Activated naive CD8-positive, alpha-beta T cell treated with anti-CD3 and anti-CD28 coated beads, Interleukin-2, amount 50 U/mL, for 24 hours (primary cell): ENCODE data around the gene KYNU.
"Not testable (repeated sequence)": the region's sequence is repeated elsewhere in the genome, so short reads cannot be mapped to it uniquely, and the experiment has no call there.

Experiments
- ATAC-seq: fragments of 150-1000 bp; cut with Tn5 transposase; one replicate; pipeline ENCODE4 v1.10.0; 2021
- DNase-seq: peaks from one replicate; pipeline ENCODE4 v3.0.0; 2021
- H3K27ac Mint-ChIP-seq: one replicate; pipeline ENCODE4 v1.8.0; 2021; ENCODE audit warnings: mild to moderate bottlenecking, mixed read lengths
- H3K27me3 Mint-ChIP-seq: one replicate; pipeline ENCODE4 v1.8.0; 2021; ENCODE audit warnings: mixed read lengths
- H3K36me3 Mint-ChIP-seq: one replicate; pipeline ENCODE4 v1.8.0; 2021; ENCODE audit warnings: low read depth, mixed read lengths
- H3K4me1 Mint-ChIP-seq: one replicate; pipeline ENCODE4 v1.8.0; 2021; ENCODE audit warnings: mixed read lengths
- H3K4me3 Mint-ChIP-seq: one replicate; pipeline ENCODE4 v1.8.0; 2021; ENCODE audit warnings: mild to moderate bottlenecking, moderate library complexity, mixed read lengths
- H3K9me3 Mint-ChIP-seq: one replicate; pipeline ENCODE4 v1.8.0; 2021; ENCODE audit warnings: mixed read lengths

The KYNU gene

DNA sequence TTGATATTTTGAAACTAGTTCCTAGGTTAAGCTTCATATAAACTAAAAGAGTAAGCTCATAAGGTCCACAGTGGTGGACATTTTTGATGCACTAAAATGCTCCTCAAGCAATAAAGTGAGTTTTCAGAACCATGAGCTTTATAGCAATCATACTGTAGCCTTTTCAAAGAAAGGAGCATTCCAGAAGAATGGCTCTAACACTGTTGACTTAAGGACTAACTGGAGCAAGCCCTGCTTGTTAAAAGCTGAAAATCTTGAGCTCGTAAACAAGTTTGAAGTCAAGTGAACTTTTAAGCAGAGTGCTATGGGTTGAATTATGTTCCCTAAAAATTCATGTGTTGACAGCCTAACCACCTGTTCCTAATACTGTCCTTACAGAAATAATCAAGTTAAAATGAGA is 38.0 kb downstream of the KYNU start:
- Mint-ChIP-seq H3K9me3 (no peaks in the 10 kb centered on the region), H3K36me3 (no peaks in the 10 kb centered on the region), H3K4me3 (no peak overlapping the region), H3K27me3 (no peaks in the 10 kb centered on the region), H3K27ac (no peak overlapping the region), H3K4me1 (no peaks in the 10 kb centered on the region)
- no peak for ATAC-seq
- DNase-seq: no peak

- no peaks in the 10 kb centered on the region for H3K36me3 Mint-ChIP-seq
- H3K9me3 Mint-ChIP-seq: no peaks in the 10 kb centered on the region
- H3K4me1 Mint-ChIP-seq: no peaks in the 10 kb centered on the region
- no peak for DNase-seq
- no peak overlapping the region for H3K4me3 Mint-ChIP-seq
- no peak for ATAC-seq
- no peaks in the 10 kb centered on the region for H3K27me3 Mint-ChIP-seq
- H3K27ac Mint-ChIP-seq: no peak overlapping the region
Observed at GRCh38 chr2:142918624-142919023, 41.2 kb downstream of the KYNU start.

DNA sequence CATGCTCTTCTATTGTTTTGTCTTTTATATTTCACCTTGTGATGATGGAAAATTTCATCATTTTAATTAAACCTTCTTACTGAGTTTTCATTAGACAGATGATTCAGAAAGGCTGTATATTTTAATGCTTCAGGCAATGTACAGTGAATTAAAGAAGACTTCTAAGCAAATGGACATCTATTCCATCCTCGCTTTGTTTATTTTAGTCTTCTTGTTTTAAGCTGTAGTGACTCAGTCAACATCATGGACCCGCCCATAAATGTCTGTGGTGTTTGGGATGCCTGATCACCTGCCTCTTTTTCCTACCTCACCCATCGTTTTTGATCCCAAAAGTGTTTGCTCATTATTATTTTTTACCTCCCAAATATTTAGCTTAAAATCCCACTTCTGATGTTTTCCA is 43.1 kb downstream of the KYNU start:
- ATAC-seq: no peak
- Mint-ChIP-seq H3K4me3 (no peak overlapping the region), H3K9me3 (no peaks in the 10 kb centered on the region), H3K4me1 (no peaks in the 10 kb centered on the region), H3K27ac (no peak overlapping the region), H3K27me3 (no peaks in the 10 kb centered on the region), H3K36me3 (no peaks in the 10 kb centered on the region)
- DNase-seq: no peak

GRCh38 chr2:142926445-142926844 is 49.0 kb downstream of the KYNU start:
- Mint-ChIP-seq H3K4me1 (no peaks in the 10 kb centered on the region), H3K4me3 (no peak overlapping the region), H3K9me3 (no peaks in the 10 kb centered on the region), H3K27me3 (no peaks in the 10 kb centered on the region), H3K36me3 (no peaks in the 10 kb centered on the region), H3K27ac (no peak overlapping the region)
- ATAC-seq (no peak), DNase-seq (no peak)

DNA sequence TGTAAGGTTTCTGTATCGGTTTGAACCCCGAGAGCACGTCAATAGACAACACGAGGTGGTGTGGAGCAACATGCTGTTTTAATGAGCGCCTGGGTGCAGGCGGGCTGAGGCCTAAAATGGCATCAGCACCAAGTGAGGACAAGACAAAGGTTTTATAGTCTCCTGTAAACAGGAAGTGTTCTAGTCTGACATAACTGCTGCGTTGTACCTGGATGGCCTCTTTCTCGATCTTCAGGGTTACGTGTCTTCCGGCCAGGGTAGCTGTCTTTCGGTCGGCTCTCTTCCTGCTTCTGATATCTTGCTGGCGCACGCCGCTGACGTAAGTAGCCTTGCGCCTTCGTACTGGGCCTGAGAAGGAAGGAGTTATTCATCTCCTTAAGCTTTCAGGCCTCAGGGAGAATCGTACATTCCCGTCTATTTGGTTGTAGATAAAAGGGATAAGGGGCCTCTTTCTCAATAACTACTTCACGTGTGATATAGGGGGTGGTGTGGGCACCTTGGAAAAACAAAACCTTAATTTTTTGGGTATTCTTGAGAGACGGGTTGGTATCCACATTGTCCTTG is 53.5 kb downstream of the KYNU start:
- no peaks in the 10 kb centered on the region for H3K36me3 Mint-ChIP-seq
- H3K27me3 Mint-ChIP-seq: no peaks in the 10 kb centered on the region
- no peak overlapping the region for H3K4me3 Mint-ChIP-seq
- H3K27ac Mint-ChIP-seq: no peak overlapping the region
- ATAC-seq: no peak
- H3K4me1 Mint-ChIP-seq: no peaks in the 10 kb centered on the region
- no peak for DNase-seq
- H3K9me3 Mint-ChIP-seq: no peaks in the 10 kb centered on the region

- no peak overlapping the region for H3K27ac Mint-ChIP-seq
- H3K36me3 Mint-ChIP-seq: no peaks in the 10 kb centered on the region
- H3K4me1 Mint-ChIP-seq: no peaks in the 10 kb centered on the region
- no peaks in the 10 kb centered on the region for H3K9me3 Mint-ChIP-seq
- ATAC-seq (no peak), DNase-seq (no peak)
- H3K4me3 Mint-ChIP-seq: no peak overlapping the region
- no peaks in the 10 kb centered on the region for H3K27me3 Mint-ChIP-seq
Observed at GRCh38 chr2:142933916-142934315, 56.5 kb downstream of the KYNU start.

DNA sequence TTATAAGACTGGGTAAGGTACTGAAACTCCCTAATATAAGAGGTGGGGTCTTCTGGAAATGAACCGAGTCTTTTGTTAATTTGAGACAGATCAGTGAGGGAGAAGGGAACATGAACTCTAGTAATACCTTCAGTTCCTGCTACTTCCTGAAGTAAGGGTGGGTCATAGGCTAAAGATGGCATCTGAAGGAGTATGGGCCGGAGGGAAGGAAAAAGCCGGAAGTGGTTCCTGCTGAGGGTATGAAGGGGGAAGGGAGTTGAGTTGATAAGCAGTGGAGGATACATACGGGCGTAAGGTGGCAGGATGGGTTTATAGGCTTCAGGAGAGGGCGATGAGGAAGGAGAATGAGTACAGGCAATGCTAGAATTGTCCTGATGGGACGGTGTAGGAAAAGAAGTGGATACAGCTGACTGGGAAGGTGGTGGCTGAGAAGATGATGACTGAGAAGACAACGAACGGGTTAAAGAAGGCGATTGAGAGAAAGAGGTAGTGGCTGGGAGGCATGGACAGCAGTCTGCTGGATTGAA is 58.2 kb downstream of the KYNU start:
- no peaks in the 10 kb centered on the region for H3K36me3 Mint-ChIP-seq
- no peak for DNase-seq
- H3K4me3 Mint-ChIP-seq: no peak overlapping the region
- H3K4me1 Mint-ChIP-seq: no peaks in the 10 kb centered on the region
- H3K27me3 Mint-ChIP-seq: no peaks in the 10 kb centered on the region
- no peak for ATAC-seq
- no peak overlapping the region for H3K27ac Mint-ChIP-seq
- H3K9me3 Mint-ChIP-seq: no peaks in the 10 kb centered on the region

- no peak for DNase-seq
- Mint-ChIP-seq H3K4me1 (no peaks in the 10 kb centered on the region), H3K9me3 (no peaks in the 10 kb centered on the region), H3K27me3 (no peaks in the 10 kb centered on the region), H3K4me3 (no peak overlapping the region), H3K27ac (no peak overlapping the region), H3K36me3 (no peaks in the 10 kb centered on the region)
- ATAC-seq: no peak
Observed at GRCh38 chr2:142936629-142937028, 59.2 kb downstream of the KYNU start.

GRCh38 chr2:142937347-142937746 is 59.9 kb downstream of the KYNU start:
- Mint-ChIP-seq H3K4me3 (no peak overlapping the region), H3K36me3 (no peaks in the 10 kb centered on the region), H3K27me3 (no peaks in the 10 kb centered on the region), H3K27ac (no peak overlapping the region), H3K4me1 (no peaks in the 10 kb centered on the region), H3K9me3 (no peaks in the 10 kb centered on the region)
- no peak for ATAC-seq
- no peak for DNase-seq

DNA sequence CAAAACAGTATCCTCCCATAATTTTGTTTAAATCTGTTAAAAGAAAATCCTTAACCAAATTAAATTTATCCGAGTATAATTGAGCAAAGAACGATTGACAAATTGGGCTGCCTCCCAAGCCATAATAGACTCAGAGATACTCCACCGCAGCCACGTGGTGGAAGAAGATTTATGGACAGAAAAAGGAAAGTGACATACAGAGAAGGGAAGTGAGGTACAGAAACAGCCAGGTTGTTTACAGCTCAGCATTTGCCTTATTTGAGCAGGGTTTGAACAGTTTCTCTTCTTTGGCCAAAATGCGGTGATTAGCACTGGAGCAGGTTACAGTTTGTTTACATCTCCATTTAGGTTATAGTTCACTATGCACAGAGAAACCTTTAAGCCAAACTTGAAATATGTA is 60.8 kb downstream of the KYNU start:
- no peaks in the 10 kb centered on the region for H3K9me3 Mint-ChIP-seq
- no peak overlapping the region for H3K4me3 Mint-ChIP-seq
- ATAC-seq: no peak
- no peak for DNase-seq
- H3K27ac Mint-ChIP-seq: no peak overlapping the region
- H3K36me3 Mint-ChIP-seq: no peaks in the 10 kb centered on the region
- no peaks in the 10 kb centered on the region for H3K27me3 Mint-ChIP-seq
- H3K4me1 Mint-ChIP-seq: no peaks in the 10 kb centered on the region

GRCh38 chr2:142940606-142941223 is 63.3 kb downstream of the KYNU start:
- H3K27ac Mint-ChIP-seq: no peak overlapping the region
- DNase-seq (no peak), ATAC-seq (no peak)
- H3K27me3 Mint-ChIP-seq: no peaks in the 10 kb centered on the region
- H3K4me1 Mint-ChIP-seq: no peaks in the 10 kb centered on the region
- H3K9me3 Mint-ChIP-seq: no peaks in the 10 kb centered on the region
- no peaks in the 10 kb centered on the region for H3K36me3 Mint-ChIP-seq
- no peak overlapping the region for H3K4me3 Mint-ChIP-seq

DNA sequence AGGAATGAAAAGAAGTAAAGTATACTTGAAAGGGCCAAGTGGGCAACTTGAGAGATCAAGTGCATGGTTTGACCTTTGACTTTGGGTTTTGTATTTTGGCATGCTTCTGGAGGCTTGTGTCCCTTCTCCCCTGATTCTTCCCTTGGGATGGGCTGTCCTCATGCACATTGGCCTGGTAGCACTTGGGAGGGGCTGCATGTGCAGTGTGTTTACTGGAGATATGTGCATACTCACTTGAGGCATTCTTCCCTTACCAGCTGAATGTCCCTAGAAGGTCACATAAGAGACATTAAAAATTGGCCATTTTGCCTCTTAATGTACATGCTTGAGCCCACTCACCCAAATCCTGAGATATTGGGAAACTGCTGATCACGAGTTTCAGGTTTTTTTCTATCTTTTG is 65.2 kb downstream of the KYNU start:
- Mint-ChIP-seq H3K4me1 (no peaks in the 10 kb centered on the region), H3K36me3 (no peaks in the 10 kb centered on the region), H3K27me3 (no peaks in the 10 kb centered on the region), H3K27ac (no peak overlapping the region), H3K4me3 (no peak overlapping the region), H3K9me3 (no peaks in the 10 kb centered on the region)
- ATAC-seq: no peak
- DNase-seq: no peak

DNA sequence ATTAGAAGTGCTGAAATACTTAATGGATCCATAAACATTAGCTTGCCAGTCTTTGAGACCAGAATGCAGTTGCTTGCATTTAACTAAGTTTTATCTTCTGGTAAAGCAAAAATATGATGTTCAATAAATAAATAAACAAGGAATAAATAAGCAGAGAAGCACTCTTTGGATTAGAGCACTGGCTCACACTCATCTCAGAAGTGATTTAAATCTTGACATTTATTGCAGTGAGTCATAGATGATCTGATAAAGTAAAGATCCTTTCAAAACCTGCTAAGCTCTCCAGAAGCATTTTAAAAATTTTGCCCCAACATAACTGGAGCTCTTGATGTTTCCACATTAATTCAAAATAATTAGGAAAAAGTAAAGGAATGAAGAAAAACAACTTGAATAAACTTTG is 66.8 kb downstream of the KYNU start:
- no peak for DNase-seq
- Mint-ChIP-seq H3K27ac (no peak overlapping the region), H3K9me3 (no peaks in the 10 kb centered on the region), H3K4me1 (no peaks in the 10 kb centered on the region), H3K36me3 (no peaks in the 10 kb centered on the region), H3K4me3 (no peak overlapping the region), H3K27me3 (no peaks in the 10 kb centered on the region)
- ATAC-seq: no peak

- peaks cover 2% of the 10 kb centered on the region for H3K9me3 Mint-ChIP-seq
- H3K4me1 Mint-ChIP-seq: no peaks in the 10 kb centered on the region
- H3K27ac Mint-ChIP-seq: no peak overlapping the region
- no peak overlapping the region for H3K4me3 Mint-ChIP-seq
- ATAC-seq (no peak), DNase-seq (no peak)
- no peaks in the 10 kb centered on the region for H3K27me3 Mint-ChIP-seq
- peaks cover 2% of the 10 kb centered on the region for H3K36me3 Mint-ChIP-seq
Observed at GRCh38 chr2:142944721-142945120, 67.3 kb downstream of the KYNU start.

GRCh38 chr2:142946941-142947340 is 69.5 kb downstream of the KYNU start:
- ATAC-seq (no peak), DNase-seq (no peak)
- no peak overlapping the region for H3K4me3 Mint-ChIP-seq
- H3K9me3 Mint-ChIP-seq: peaks cover 11% of the 10 kb centered on the region
- H3K27ac Mint-ChIP-seq: no peak overlapping the region
- H3K4me1 Mint-ChIP-seq: no peaks in the 10 kb centered on the region
- H3K27me3 Mint-ChIP-seq: no peaks in the 10 kb centered on the region
- H3K36me3 Mint-ChIP-seq: peaks cover 8% of the 10 kb centered on the region

GRCh38 chr2:142948723-142949122 is 71.3 kb downstream of the KYNU start:
- ATAC-seq, H3K27me3 Mint-ChIP-seq, DNase-seq, H3K36me3 Mint-ChIP-seq, H3K27ac Mint-ChIP-seq, H3K4me1 Mint-ChIP-seq, H3K4me3 Mint-ChIP-seq: not testable (repeated sequence)
- H3K9me3 Mint-ChIP-seq: peaks cover 11% of the 10 kb centered on the region
